Testis (tissue), 3 donors: ENCODE results near the gene SETD5. TPM values are rescaled to one million over a fixed set of nuclear protein-coding genes. Genes with fewer than 3 reads are reported as not detected.

Experiments used
- DNase-seq: peaks from one replicate; pipeline ENCODE4 v3.0.0-alpha.2; 2019
- H3K27ac ChIP-seq, 2 donors: fragments of 200-600 bp; sonication (generic); one replicate each; pipeline ENCODE4 v1.5.1; 2019
- H3K27me3 ChIP-seq: fragments of 200-600 bp; sonication (generic); one replicate; pipeline ENCODE4 v1.5.1; 2019
- H3K36me3 ChIP-seq: fragments of 200-600 bp; sonication (generic); one replicate; pipeline ENCODE4 v1.5.1; 2017; ENCODE audit warnings: low read depth; ENCODE audit errors: missing control alignments
- H3K4me1 ChIP-seq: fragments of 200-600 bp; sonication (generic); one replicate; pipeline ENCODE4 v1.5.1; 2019
- H3K4me3 ChIP-seq, 2 donors: fragments of 200-600 bp; sonication (generic); one replicate each; pipeline ENCODE4 v1.5.1; 2017 to 2019
- H3K9me3 ChIP-seq: fragments of 200-600 bp; sonication (generic); one replicate; pipeline ENCODE4 v1.5.1; 2017
- CTCF ChIP-seq, 3 experiments: fragments of 450-650 bp in 2 of 3; fragments of 200-600 bp in 1 of 3; sonication (generic) in 1 of 3; IDR thresholded peaks; one replicate each; pipeline ENCODE4 v1.5.1; 2016 to 2019; ENCODE audit warnings: antibody characterized with exemption in 3 of 3, mild to moderate bottlenecking in 2 of 3, moderate library complexity in 1 of 3
- POLR2A ChIP-seq: fragments of 450-650 bp; IDR thresholded peaks from one replicate; pipeline ENCODE4 v1.6.1; 2017; ENCODE audit warnings: antibody characterized with exemption, mild to moderate bottlenecking, moderate library complexity
- WGBS, 2 donors: methylation state at CpG; one replicate each; pipeline ENCODE4 v1.1.5; 2018; 5-methylcytosine and 5-hydroxymethylcytosine counted together
- intact Hi-C: fragments of 100-400 bp; cut with DNase I; formaldehyde crosslinking; loops from one replicate; pipeline ENCODE4 v1.15.1; 2023; ENCODE audit warnings: low total_unique reads
- polyA plus RNA-seq: library from polyadenylated mRNA; stranded (reverse); fragments of 350-450 nt; fragmentation: Illumina TruSeq; extraction: RNeasy Lipid Tissue Mini Kit (QIAGEN cat#74804); gene quantifications from one replicate; pipeline ENCODE4 v1.2.3, GENCODE V29; 2014; ENCODE audit warnings: low read depth, low replicate concordance; ENCODE audit not compliant: insufficient read depth
- total RNA-seq, 2 donors: library from RNA; depleted of rRNA; stranded (reverse); fragments of >200 nt; gene quantifications; one replicate each; pipeline ENCODE4 v1.2.3, GENCODE V29; 2016

Gene SETD5
- total and polyA plus RNA-seq, 3 donors from 2014 or later = 70.5 to 168 (median 155) TPM

- intact Hi-C loops = no loop called here
- no peaks in the 10 kb centered on the region for H3K36me3 ChIP-seq
- TF ChIP-seq CTCF (IDR thresholded peaks at IDR 0.05) (no peak), POLR2A (no peak)
- H3K9me3 ChIP-seq = no peaks in the 10 kb centered on the region
- H3K27me3 ChIP-seq = no peaks in the 10 kb centered on the region
- no peak overlapping the region for H3K4me3 ChIP-seq
- peaks cover 4% of the 10 kb centered on the region for H3K4me1 ChIP-seq
- DNase-seq = no peak
- no peak overlapping the region for H3K27ac ChIP-seq
- 50 to 64% methylated on average over 3 of the region's 3 CpGs for WGBS, 2 donors
Observed at GRCh38 chr3:9351709-9352126, 45.7 kb upstream of the SETD5 start.

- intact Hi-C loops = no loop called here
- Histone ChIP-seq H3K9me3 (no peaks in the 10 kb centered on the region), H3K27me3 (no peaks in the 10 kb centered on the region), H3K4me3 (no peak overlapping the region), H3K27ac (no peak overlapping the region), H3K36me3 (no peaks in the 10 kb centered on the region), H3K4me1 (peaks cover 4% of the 10 kb centered on the region)
- whole genome bisulfite sequencing, 2 donors = 33% methylated on average over 7 of the region's 7 CpGs
- TF ChIP-seq CTCF (IDR thresholded peaks at IDR 0.05) = peak; percentile 82 to 90 (median 82)
- no peak for TF ChIP-seq POLR2A
- DNase-seq = peak; percentile 86
Observed at GRCh38 chr3:9352917-9353752, 44.3 kb upstream of the SETD5 start.

- Histone ChIP-seq H3K27me3 (no peaks in the 10 kb centered on the region), H3K27ac (peak overlapping the region in 1 of 2 donors; percentile 79), H3K4me1 (no peaks in the 10 kb centered on the region), H3K9me3 (no peaks in the 10 kb centered on the region), H3K36me3 (no peaks in the 10 kb centered on the region), H3K4me3 (peak overlapping the region in 1 of 2 donors; percentile 78)
- TF ChIP-seq CTCF (IDR thresholded peaks at IDR 0.05) = no peak
- TF ChIP-seq POLR2A = no peak
- intact Hi-C loops = no loop called here
- no peak for DNase-seq
- WGBS, 2 donors = 56 to 73% methylated on average over 5 of the region's 5 CpGs
Observed at GRCh38 chr3:9361691-9362388, 35.6 kb upstream of the SETD5 start.

GRCh38 chr3:9362731-9363530, 34.5 kb upstream of the SETD5 start, which contains the start of gene THUMPD3:
Gene THUMPD3, plus strand, starts transcription at chr3:9363054. Its CDS starts 2,015 bp downstream, at chr3:9365069.
- peak; percentile 19 for TF ChIP-seq POLR2A
- TF ChIP-seq CTCF (IDR thresholded peaks at IDR 0.05) = no peak
- Histone ChIP-seq H3K9me3 (no peaks in the 10 kb centered on the region), H3K4me1 (no peaks in the 10 kb centered on the region), H3K4me3 (peak within 1 kb of the TSS; percentile 66 to 78), H3K27me3 (no peaks in the 10 kb centered on the region), H3K36me3 (no peaks in the 10 kb centered on the region), H3K27ac (peak within 1 kb of the TSS; percentile 79 to 80)
- whole genome bisulfite sequencing, 2 donors = 0% methylated on average over 42 to 46 of the region's 46 CpGs
- DNase-seq = peak; percentile 94
- intact Hi-C loops = no loop called here
